Mucosa of rectum (tissue), 2 donors: ENCODE data around the gene TRIM38.

ENCODE experiments used
- H3K27ac ChIP-seq, 2 donors: one replicate each; pipeline ENCODE4 v1.7.0; 2013; ENCODE audit warnings: inconsistent platforms in 2 of 2, low read depth in 2 of 2, low read length in 2 of 2
- H3K27me3 ChIP-seq, 2 donors: one replicate each; pipeline ENCODE4 v1.7.0; 2013; ENCODE audit warnings: low read length in 2 of 2; ENCODE audit not compliant: control insufficient read depth in 2 of 2, insufficient read depth in 2 of 2
- H3K36me3 ChIP-seq, 2 donors: one replicate each; pipeline ENCODE4 v1.7.0; 2013; ENCODE audit warnings: low read length in 2 of 2; ENCODE audit not compliant: control insufficient read depth in 2 of 2, insufficient read depth in 2 of 2
- H3K4me1 ChIP-seq, 2 donors: one replicate each; pipeline ENCODE4 v1.7.0; 2013; ENCODE audit warnings: low read length in 2 of 2, mild to moderate bottlenecking in 1 of 2; ENCODE audit not compliant: control insufficient read depth in 2 of 2, insufficient read depth in 2 of 2
- H3K4me3 ChIP-seq, 2 donors: one replicate each; pipeline ENCODE4 v1.7.0; 2013; ENCODE audit warnings: low read length in 2 of 2
- H3K9ac ChIP-seq, 2 donors: one replicate each; pipeline ENCODE4 v1.7.0; 2013; ENCODE audit warnings: low read length in 2 of 2, low read depth in 1 of 2, mild to moderate bottlenecking in 1 of 2
- H3K9me3 ChIP-seq, 2 donors: one replicate each; pipeline ENCODE4 v1.7.0; 2013; ENCODE audit warnings: low read length in 2 of 2; ENCODE audit not compliant: control insufficient read depth in 2 of 2
- donor health status: healthy.
- donor health status: Normal muscosa, but diverticular disease.

The TRIM38 gene

GRCh38 chr6:25968769-25969168 is 6.2 kb downstream of the TRIM38 start:
- Histone ChIP-seq H3K9ac (no peak overlapping the region), H3K9me3 (no peaks in the 10 kb centered on the region), H3K4me1 (peaks cover 10 to 11% of the 10 kb centered on the region in 2 donors), H3K4me3 (no peak overlapping the region), H3K27me3 (no peaks in the 10 kb centered on the region), H3K27ac (no peak overlapping the region), H3K36me3 (peaks cover 61 to 79% of the 10 kb centered on the region in 2 donors)

GRCh38 chr6:25971187-25971821 is 8.7 kb downstream of the TRIM38 start:
- Histone ChIP-seq H3K27me3 (no peaks in the 10 kb centered on the region), H3K36me3 (peaks cover 71 to 86% of the 10 kb centered on the region in 2 donors), H3K4me1 (peaks cover 4 to 8% of the 10 kb centered on the region in 2 donors), H3K4me3 (no peak overlapping the region), H3K9ac (no peak overlapping the region), H3K27ac (no peak overlapping the region), H3K9me3 (no peaks in the 10 kb centered on the region)

- H3K9me3 ChIP-seq = no peaks in the 10 kb centered on the region
- H3K27ac ChIP-seq = no peak overlapping the region
- no peaks in the 10 kb centered on the region for H3K27me3 ChIP-seq
- H3K9ac ChIP-seq = no peak overlapping the region
- H3K36me3 ChIP-seq = peaks cover 62 to 86% of the 10 kb centered on the region in 2 donors
- H3K4me3 ChIP-seq = no peak overlapping the region
- peaks cover under 1 to 4% of the 10 kb centered on the region in 2 donors for H3K4me1 ChIP-seq
These were observed 9.5 kb downstream of the TRIM38 start for GRCh38 chr6:25972128-25972527.

DNA sequence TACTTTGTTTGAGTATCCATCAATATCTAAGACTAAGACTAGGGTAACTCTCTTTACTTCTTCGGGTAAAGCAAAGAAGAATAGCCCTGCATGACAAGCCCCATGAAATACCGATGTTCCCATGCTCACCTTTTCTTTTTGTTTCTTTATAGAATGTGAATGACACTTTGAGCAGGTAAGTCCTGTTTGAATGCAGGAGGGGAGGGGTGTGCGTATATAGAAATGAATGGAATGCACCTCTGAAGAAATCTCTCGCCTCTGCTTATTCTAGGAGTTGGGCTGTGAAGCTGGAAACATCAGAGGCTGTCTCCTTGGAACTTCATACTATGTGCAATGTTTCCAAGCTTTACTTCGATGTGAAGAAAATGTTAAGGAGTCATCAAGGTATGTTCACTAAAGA is 10.3 kb downstream of the TRIM38 start:
- peaks cover 64 to 86% of the 10 kb centered on the region in 2 donors for H3K36me3 ChIP-seq

GRCh38 chr6:25973923-25974555 is 11.4 kb downstream of the TRIM38 start:
- H3K4me1 ChIP-seq = no peaks in the 10 kb centered on the region
- no peak overlapping the region for H3K9ac ChIP-seq
- H3K9me3 ChIP-seq = no peaks in the 10 kb centered on the region
- no peaks in the 10 kb centered on the region for H3K27me3 ChIP-seq
- H3K4me3 ChIP-seq = no peak overlapping the region
- no peak overlapping the region for H3K27ac ChIP-seq
- H3K36me3 ChIP-seq = peaks cover 63 to 80% of the 10 kb centered on the region in 2 donors

More for the DNA sequence above, 10.3 kb downstream of the TRIM38 start:
- Histone ChIP-seq H3K4me3 (no peak overlapping the region), H3K27ac (no peak overlapping the region), H3K27me3 (no peaks in the 10 kb centered on the region), H3K4me1 (peaks cover 0 to 1% of the 10 kb centered on the region in 2 donors), H3K9ac (no peak overlapping the region), H3K9me3 (no peaks in the 10 kb centered on the region)

DNA sequence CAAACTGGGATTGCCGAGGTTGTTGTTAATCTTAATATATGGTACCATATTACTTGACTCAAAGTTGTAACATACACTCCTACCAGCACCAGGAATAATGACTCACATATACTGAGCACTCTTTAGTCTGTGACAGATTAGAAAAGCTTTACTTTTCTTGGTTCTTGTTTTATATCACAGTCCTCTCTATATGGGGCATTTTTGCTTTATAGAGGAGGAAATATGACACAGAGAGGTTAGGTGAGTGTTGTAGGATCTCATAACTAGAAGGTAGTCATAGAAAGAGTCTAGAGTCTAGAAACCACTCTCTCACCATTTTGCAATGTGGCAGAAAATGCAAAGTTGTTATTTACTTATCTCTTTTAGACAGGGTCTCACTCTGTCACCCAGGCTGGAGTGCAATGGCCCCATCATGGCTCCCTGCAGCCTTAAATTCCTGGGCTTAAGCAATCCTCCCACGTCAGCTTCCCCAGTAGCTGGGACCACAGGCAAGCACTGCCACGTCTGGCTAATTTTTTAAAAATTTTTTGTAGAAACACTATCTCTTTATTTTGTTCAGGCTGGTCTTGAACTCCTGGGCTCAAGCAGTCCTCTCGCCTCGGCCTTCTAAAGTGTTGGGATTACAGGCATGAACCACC is 13.4 kb downstream of the TRIM38 start:
- H3K27ac ChIP-seq = no peak overlapping the region
- no peaks in the 10 kb centered on the region for H3K4me1 ChIP-seq
- no peak overlapping the region for H3K9ac ChIP-seq
- no peaks in the 10 kb centered on the region for H3K9me3 ChIP-seq
- no peaks in the 10 kb centered on the region for H3K27me3 ChIP-seq
- peaks cover 54 to 70% of the 10 kb centered on the region in 2 donors for H3K36me3 ChIP-seq
- H3K4me3 ChIP-seq = no peak overlapping the region

GRCh38 chr6:25980935-25981334 is 18.3 kb downstream of the TRIM38 start:
- H3K27ac ChIP-seq = no peak overlapping the region
- H3K9ac ChIP-seq = no peak overlapping the region
- H3K36me3 ChIP-seq = peaks cover 51 to 67% of the 10 kb centered on the region in 2 donors
- H3K4me1 ChIP-seq = no peaks in the 10 kb centered on the region
- no peaks in the 10 kb centered on the region for H3K9me3 ChIP-seq
- H3K4me3 ChIP-seq = no peak overlapping the region
- no peaks in the 10 kb centered on the region for H3K27me3 ChIP-seq

GRCh38 chr6:25981568-25982263 is 19.1 kb downstream of the TRIM38 start:
- H3K9ac ChIP-seq = no peak overlapping the region
- no peak overlapping the region for H3K27ac ChIP-seq
- H3K4me1 ChIP-seq = no peaks in the 10 kb centered on the region
- H3K4me3 ChIP-seq = no peak overlapping the region
- H3K36me3 ChIP-seq = peaks cover 51 to 60% of the 10 kb centered on the region in 2 donors
- H3K27me3 ChIP-seq = no peaks in the 10 kb centered on the region
- no peaks in the 10 kb centered on the region for H3K9me3 ChIP-seq

- H3K27me3 ChIP-seq = no peaks in the 10 kb centered on the region
- H3K36me3 ChIP-seq = peaks cover 46 to 49% of the 10 kb centered on the region in 2 donors
- H3K9me3 ChIP-seq = no peaks in the 10 kb centered on the region
- no peak overlapping the region for H3K9ac ChIP-seq
- no peak overlapping the region for H3K4me3 ChIP-seq
- H3K27ac ChIP-seq = no peak overlapping the region
- no peaks in the 10 kb centered on the region for H3K4me1 ChIP-seq
These were observed 21.7 kb downstream of the TRIM38 start for GRCh38 chr6:25984265-25984664.

DNA sequence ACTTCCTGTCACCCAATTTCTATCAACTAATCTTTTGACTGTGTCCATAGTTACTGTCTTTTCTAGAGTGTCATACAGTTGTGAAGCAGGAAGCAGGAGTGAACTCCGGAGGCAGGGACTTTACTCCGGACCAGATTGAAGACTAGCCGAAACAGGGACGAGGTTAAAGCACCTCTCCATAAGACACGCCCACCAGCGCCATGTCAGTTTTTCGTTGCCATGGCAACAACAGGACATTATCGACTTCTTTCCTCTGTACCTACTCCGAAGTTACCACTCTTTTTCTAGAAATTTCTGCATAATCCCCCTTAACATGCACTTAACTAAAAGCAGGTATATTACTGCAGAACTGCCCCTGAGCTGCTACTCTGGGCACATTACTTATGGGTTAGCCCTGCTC is 25.2 kb downstream of the TRIM38 start:
- Histone ChIP-seq H3K36me3 (peaks cover 24 to 28% of the 10 kb centered on the region in 2 donors), H3K27ac (no peak overlapping the region)

More for the DNA sequence above, 25.2 kb downstream of the TRIM38 start:
- Histone ChIP-seq H3K4me3 (no peak overlapping the region), H3K9ac (no peak overlapping the region), H3K27me3 (no peaks in the 10 kb centered on the region), H3K4me1 (peaks cover 4 to 5% of the 10 kb centered on the region in 2 donors), H3K9me3 (no peaks in the 10 kb centered on the region)
